ENCODE results near the gene PTPRT.
"Not testable (repeated sequence)": the region's sequence is repeated elsewhere in the genome, so short reads cannot be mapped to it uniquely, and the experiment has no call there.

The PTPRT gene

GRCh38 chr20:42910808-42911207 is 278.9 kb downstream of the PTPRT start:
- DNase-seq (ENCODE audit: low spot score): not testable (repeated sequence)

GRCh38 chr20:42907730-42908129 is 282.0 kb downstream of the PTPRT start:
- DNase-seq (ENCODE audit: low spot score): no peak

GRCh38 chr20:42906120-42906519 is 283.6 kb downstream of the PTPRT start:
- no peak for DNase-seq (ENCODE audit: low spot score)

- no peak for DNase-seq (ENCODE audit: low spot score)
Measured at GRCh38 chr20:42902509-42902908, 287.2 kb downstream of the PTPRT start.

GRCh38 chr20:42901689-42902440 is 287.8 kb downstream of the PTPRT start:
- DNase-seq (ENCODE audit: low spot score): no peak

GRCh38 chr20:42900764-42901163 is 288.9 kb downstream of the PTPRT start:
- not testable (repeated sequence) for DNase-seq (ENCODE audit: low spot score)

GRCh38 chr20:42895020-42895419 is 294.7 kb downstream of the PTPRT start:
- DNase-seq (ENCODE audit: low spot score): no peak

- no peak for DNase-seq (ENCODE audit: low spot score)
Measured at GRCh38 chr20:42894483-42894882, 295.2 kb downstream of the PTPRT start.

GRCh38 chr20:42889517-42889916 is 300.2 kb downstream of the PTPRT start:
- DNase-seq (ENCODE audit: low spot score): no peak

GRCh38 chr20:42887281-42887680 is 302.4 kb downstream of the PTPRT start:
- no peak for DNase-seq (ENCODE audit: low spot score)

GRCh38 chr20:42886801-42887200 is 302.9 kb downstream of the PTPRT start:
- DNase-seq (ENCODE audit: low spot score): no peak

- no peak for DNase-seq (ENCODE audit: low spot score)
Measured at GRCh38 chr20:42886046-42886445, 303.7 kb downstream of the PTPRT start.

- no peak for DNase-seq (ENCODE audit: low spot score)
Measured at GRCh38 chr20:42875581-42875980, 314.1 kb downstream of the PTPRT start.

GRCh38 chr20:42873259-42873658 is 316.4 kb downstream of the PTPRT start:
- DNase-seq (ENCODE audit: low spot score): no peak

- DNase-seq (ENCODE audit: low spot score): no peak
Measured at GRCh38 chr20:42864116-42864515, 325.6 kb downstream of the PTPRT start.

GRCh38 chr20:42862446-42862845 is 327.3 kb downstream of the PTPRT start:
- peak; percentile 47 for DNase-seq (ENCODE audit: low spot score)

- DNase-seq (ENCODE audit: low spot score): peak; percentile 10
Measured at GRCh38 chr20:42857446-42857845, 332.3 kb downstream of the PTPRT start.

- no peak for DNase-seq (ENCODE audit: low spot score)
Measured at GRCh38 chr20:42855896-42856295, 333.8 kb downstream of the PTPRT start.

- DNase-seq (ENCODE audit: low spot score): no peak
Measured at GRCh38 chr20:42852691-42853090, 337.0 kb downstream of the PTPRT start.

- DNase-seq (ENCODE audit: low spot score): no peak
Measured at GRCh38 chr20:42846784-42847490, 342.8 kb downstream of the PTPRT start.

- no peak for DNase-seq (ENCODE audit: low spot score)
Measured at GRCh38 chr20:42844751-42845150, 345.0 kb downstream of the PTPRT start.

- DNase-seq (ENCODE audit: low spot score): no peak
Measured at GRCh38 chr20:42837456-42837855, 352.2 kb downstream of the PTPRT start.

- no peak for DNase-seq (ENCODE audit: low spot score)
Measured at GRCh38 chr20:42836339-42836738, 353.4 kb downstream of the PTPRT start.

- no peak for DNase-seq (ENCODE audit: low spot score)
Measured at GRCh38 chr20:42807876-42808275, 381.8 kb downstream of the PTPRT start.

Data from Ammon's horn (tissue), 1 donor.